GM12875 (cell line): ENCODE results near the gene TGM1.

Source experiments
- H3K4me3 ChIP-seq: one replicate; pipeline ENCODE4 v1.5.1; 2011; ENCODE audit warnings: low read depth, low read length, control low read depth
- CTCF ChIP-seq: IDR thresholded peaks from 2 replicates; pipeline ENCODE4 v1.5.1; 2011; ENCODE audit warnings: low read depth, mild to moderate bottlenecking, control low read depth, inconsistent platforms, low read length, moderate library complexity, borderline replicate concordance; ENCODE audit not compliant: insufficient read depth

TGM1 gene

DNA sequence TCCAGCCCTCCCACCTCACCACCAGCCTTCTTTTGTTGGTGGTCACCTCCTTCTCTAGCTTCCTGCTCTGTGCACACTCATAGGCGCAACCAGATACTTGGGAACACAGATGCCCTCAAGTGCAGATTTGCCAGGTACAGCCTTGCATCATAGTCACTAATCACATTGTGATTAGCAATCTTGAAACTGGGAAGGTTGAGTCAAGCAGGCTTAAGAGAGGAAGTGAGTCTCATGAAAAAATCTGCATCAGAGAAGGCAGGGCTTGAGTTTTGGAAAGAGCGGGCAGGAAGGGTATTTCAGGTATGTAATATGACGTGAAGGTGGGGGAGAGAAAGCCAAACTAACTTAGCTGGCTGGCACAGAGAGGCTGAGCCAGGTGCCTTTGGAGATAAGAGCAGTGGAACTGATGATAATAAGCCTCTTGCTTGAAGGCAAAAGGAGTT is 11.1 kb upstream of the TGM1 start:
- H3K4me3 ChIP-seq = no peak overlapping the region
- TF ChIP-seq CTCF = no peak

DNA sequence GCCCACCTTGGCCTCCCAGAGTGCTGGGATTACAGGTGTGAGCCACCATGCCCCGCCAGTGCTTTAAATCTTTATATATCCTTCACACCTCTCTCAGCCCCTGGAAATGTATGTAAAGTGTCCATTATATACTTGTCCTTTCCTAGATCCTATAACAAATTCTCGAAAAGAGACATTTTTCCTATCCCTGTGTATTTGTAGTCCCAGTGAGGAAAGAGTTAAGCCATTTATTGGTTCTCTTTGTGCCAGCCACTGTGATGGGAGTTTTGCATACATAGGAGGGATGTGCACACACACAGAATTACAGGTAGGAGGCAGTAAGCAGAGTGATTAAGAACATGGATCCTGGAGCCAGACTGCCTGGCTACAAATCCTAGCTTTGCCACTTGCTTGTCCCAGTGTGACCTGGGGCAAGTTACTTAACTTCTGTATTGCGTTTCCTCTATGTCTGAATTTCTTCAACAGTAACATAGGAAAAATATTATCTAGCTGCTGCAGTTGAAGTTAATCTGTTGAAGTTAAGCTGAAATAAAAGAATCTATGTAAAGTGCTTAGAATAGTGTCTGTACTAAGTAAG is 10.5 kb upstream of the TGM1 start:
- H3K4me3 ChIP-seq = no peak overlapping the region
- no peak for TF ChIP-seq CTCF

- TF ChIP-seq CTCF = no peak
- no peak overlapping the region for H3K4me3 ChIP-seq
Measured at GRCh38 chr14:24272467-24272866, 9.5 kb upstream of the TGM1 start.

GRCh38 chr14:24271834-24272263 is 8.9 kb upstream of the TGM1 start:
- no peak for TF ChIP-seq CTCF
- H3K4me3 ChIP-seq = peak overlapping the region; percentile 67

DNA sequence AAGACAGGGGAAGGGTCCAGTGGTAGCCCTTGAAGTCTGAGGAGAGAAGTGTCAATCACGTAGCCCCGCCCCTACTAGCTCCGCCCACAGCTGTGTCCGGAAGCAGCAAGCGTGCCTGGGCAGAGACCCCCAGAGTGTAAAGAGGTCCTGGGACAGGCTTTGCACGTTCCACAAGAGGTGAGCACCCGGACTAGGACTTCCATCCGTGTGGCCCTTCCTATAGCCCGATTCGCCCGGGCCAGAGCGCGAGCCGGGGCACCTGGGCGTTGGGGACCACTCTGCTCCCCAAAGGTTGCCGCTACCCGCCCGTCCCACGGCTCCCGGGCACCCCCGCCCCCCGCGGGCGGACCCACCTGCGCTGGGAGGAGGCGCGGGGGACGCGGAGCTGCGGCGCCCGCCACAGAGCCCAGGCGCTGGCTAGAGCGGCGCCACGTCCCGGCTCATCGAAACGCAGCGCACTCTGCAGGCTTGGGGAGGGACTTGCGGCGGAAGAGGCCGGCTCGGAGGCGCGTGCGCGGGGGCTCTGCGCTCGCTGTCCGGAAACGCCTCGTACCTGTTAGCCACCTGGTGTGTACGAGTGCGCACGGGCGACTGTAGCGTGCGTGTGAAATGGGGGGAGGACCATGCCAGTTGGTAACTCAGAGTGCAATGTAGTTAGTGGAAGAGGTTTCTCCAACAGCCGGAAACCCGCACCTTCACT is 8.3 kb upstream of the TGM1 start, which contains the start of gene RABGGTA:
RABGGTA (minus strand) TSS at position 464 of the 700 bp plus-strand sequence. CDS start 482 bp downstream, outside the sequence.
- peak within 1 kb of the TSS; percentile 67 for H3K4me3 ChIP-seq
- peak; percentile 91 for TF ChIP-seq CTCF

GRCh38 chr14:24270537-24271133 is 7.7 kb upstream of the TGM1 start:
- TF ChIP-seq CTCF = no peak
- peak overlapping the region; percentile 67 for H3K4me3 ChIP-seq
